Activated CD8-positive, alpha-beta memory T cell treated with anti-CD3 and anti-CD28 coated beads, Interleukin-2, amount 50 U/mL, for 24 hours (primary cell): ENCODE data around the gene MTA2.
"Not testable (repeated sequence)": the region's sequence is repeated elsewhere in the genome, so short reads cannot be mapped to it uniquely, and the experiment has no call there.

Source experiments
- DNase-seq: peaks from one replicate; pipeline ENCODE4 v3.0.0-alpha.2; 2020; ENCODE audit errors: extremely low read depth

The MTA2 gene

GRCh38 chr11:62566247-62566646 is 35.4 kb downstream of the MTA2 start:
- DNase-seq = no peak

- no peak for DNase-seq
These were observed 36.4 kb downstream of the MTA2 start for GRCh38 chr11:62565100-62565802.

- DNase-seq = not testable (repeated sequence)
These were observed 39.9 kb downstream of the MTA2 start for GRCh38 chr11:62561677-62562230.

GRCh38 chr11:62560566-62561103 is 41.0 kb downstream of the MTA2 start:
- no peak for DNase-seq

- not testable (repeated sequence) for DNase-seq
These were observed 42.0 kb downstream of the MTA2 start for GRCh38 chr11:62559626-62560025.

GRCh38 chr11:62559204-62559603 is 42.5 kb downstream of the MTA2 start:
- no peak for DNase-seq

- DNase-seq = no peak
These were observed 43.0 kb downstream of the MTA2 start for GRCh38 chr11:62558669-62559068.

GRCh38 chr11:62556875-62557631 is 44.6 kb downstream of the MTA2 start:
- DNase-seq = no peak

- no peak for DNase-seq
These were observed 45.4 kb downstream of the MTA2 start for GRCh38 chr11:62556108-62556874.

GRCh38 chr11:62555464-62556107 is 46.1 kb downstream of the MTA2 start:
- DNase-seq = no peak

- no peak for DNase-seq
These were observed 47.1 kb downstream of the MTA2 start for GRCh38 chr11:62554387-62555167.

- DNase-seq = no peak
These were observed 47.8 kb downstream of the MTA2 start for GRCh38 chr11:62553839-62554361.

GRCh38 chr11:62553080-62553838 is 48.4 kb downstream of the MTA2 start:
- no peak for DNase-seq

GRCh38 chr11:62552485-62553079 is 49.1 kb downstream of the MTA2 start:
- DNase-seq = no peak

- not testable (repeated sequence) for DNase-seq
These were observed 51.2 kb downstream of the MTA2 start for GRCh38 chr11:62550478-62550877.

- no peak for DNase-seq
These were observed 52.9 kb downstream of the MTA2 start for GRCh38 chr11:62548545-62549335.

- DNase-seq = no peak
These were observed 53.9 kb downstream of the MTA2 start for GRCh38 chr11:62547691-62548281.
